ENCODE results near the gene CDCP2. TPM values are rescaled to one million over a fixed set of nuclear protein-coding genes. Genes with fewer than 3 reads are reported as not detected.

CDCP2 gene
- total and polyA plus RNA-seq, 9 donors: 0.13 to 0.16 TPM; not detected in 7

DNA sequence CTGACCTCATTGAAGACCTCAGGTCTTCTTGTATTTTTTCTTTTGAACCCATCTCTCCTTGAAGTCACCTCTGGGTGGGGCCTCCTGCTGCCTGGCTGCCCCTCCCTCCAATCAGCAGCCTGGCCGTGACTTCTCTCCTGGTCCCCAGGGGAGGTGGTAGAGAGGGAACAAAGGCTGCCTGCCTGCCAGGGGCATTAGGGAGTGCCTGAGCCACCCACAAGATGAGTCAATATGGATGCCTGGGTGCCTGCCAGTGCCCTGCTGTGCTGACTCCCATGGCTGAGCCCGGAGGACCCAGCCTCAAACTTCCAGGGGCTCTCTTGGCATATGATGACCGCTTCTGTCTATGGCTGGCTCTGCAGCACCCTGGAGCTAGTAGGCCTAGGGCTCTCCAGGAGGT, 5.3 kb upstream of the CDCP2 start:
- H3K4me1 ChIP-seq (ENCODE audit: control insufficient read depth, insufficient read depth, low read length): peaks cover 11% of the 10 kb centered on the region
- H3K27ac ChIP-seq (ENCODE audit: low read length): no peak overlapping the region
- H3K4me3 ChIP-seq (ENCODE audit: low read length): no peak overlapping the region
- no peak for DNase-seq
- 100% methylated on average over 2 of the region's 3 CpGs for WGBS (ENCODE audit: insufficient coverage)
- H3K27me3 ChIP-seq (ENCODE audit: control insufficient read depth, insufficient read depth, low read length): peaks cover 3% of the 10 kb centered on the region
- H3K9me3 ChIP-seq (replicated peaks; ENCODE audit: control insufficient read depth, low read depth, low read length): no peaks in the 10 kb centered on the region
- no peaks in the 10 kb centered on the region for H3K36me3 ChIP-seq (ENCODE audit: control insufficient read depth, insufficient read depth, low read length)

DNA sequence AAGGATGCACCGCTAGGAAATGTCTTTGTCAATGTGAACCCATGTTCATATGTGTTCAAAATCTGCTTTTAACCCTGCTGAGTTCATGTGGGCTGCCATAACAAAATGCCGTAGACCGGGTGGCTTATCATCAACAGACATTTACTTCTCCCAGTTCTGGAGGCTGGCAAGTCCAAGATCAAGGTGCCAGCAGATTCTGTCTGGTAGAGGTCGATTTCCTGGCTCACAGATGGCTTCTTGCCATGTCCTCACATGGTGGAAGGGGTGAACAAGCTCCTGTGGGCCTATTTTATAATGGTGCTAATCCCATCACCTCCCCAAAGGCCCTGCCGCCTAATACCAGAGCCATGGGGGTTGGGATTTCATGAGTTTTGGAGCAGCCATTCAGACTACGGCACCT, 4.6 kb upstream of the CDCP2 start:
- H3K36me3 ChIP-seq (ENCODE audit: control insufficient read depth, insufficient read depth, low read length): no peaks in the 10 kb centered on the region
- DNase-seq: no peak
- no peak overlapping the region for H3K4me3 ChIP-seq (ENCODE audit: low read length)
- H3K27ac ChIP-seq (ENCODE audit: low read length): no peak overlapping the region
- no peaks in the 10 kb centered on the region for H3K9me3 ChIP-seq (replicated peaks; ENCODE audit: control insufficient read depth, low read depth, low read length)
- H3K27me3 ChIP-seq (ENCODE audit: control insufficient read depth, insufficient read depth, low read length): peaks cover 3% of the 10 kb centered on the region
- H3K4me1 ChIP-seq (ENCODE audit: control insufficient read depth, insufficient read depth, low read length): peaks cover 11% of the 10 kb centered on the region
- WGBS (ENCODE audit: insufficient coverage): 100% methylated on average over 1 of the region's 6 CpGs

DNA sequence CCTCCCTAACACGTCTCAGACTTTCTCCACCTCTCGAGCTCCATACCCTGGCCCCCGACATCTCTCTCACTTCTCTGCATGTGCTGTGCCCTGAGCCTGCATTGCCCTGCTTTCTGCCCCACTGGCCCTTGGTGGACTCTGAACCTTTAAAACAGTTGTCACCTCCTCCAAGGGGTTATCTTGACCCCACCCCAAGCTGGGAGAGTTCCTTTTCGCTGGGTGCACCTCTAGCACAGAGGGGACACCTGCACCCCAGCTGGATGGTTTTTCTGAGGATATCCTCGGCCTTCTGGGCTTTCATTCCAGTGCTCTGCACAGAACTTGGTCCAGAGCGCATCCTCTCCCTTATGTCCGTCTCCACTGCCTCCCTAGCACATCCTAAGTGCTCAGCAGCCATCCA, 4.2 kb upstream of the CDCP2 start:
- DNase-seq: no peak
- no peaks in the 10 kb centered on the region for H3K9me3 ChIP-seq (replicated peaks; ENCODE audit: control insufficient read depth, low read depth, low read length)
- peaks cover 11% of the 10 kb centered on the region for H3K4me1 ChIP-seq (ENCODE audit: control insufficient read depth, insufficient read depth, low read length)
- H3K36me3 ChIP-seq (ENCODE audit: control insufficient read depth, insufficient read depth, low read length): no peaks in the 10 kb centered on the region
- H3K27ac ChIP-seq (ENCODE audit: low read length): no peak overlapping the region
- peaks cover 3% of the 10 kb centered on the region for H3K27me3 ChIP-seq (ENCODE audit: control insufficient read depth, insufficient read depth, low read length)
- H3K4me3 ChIP-seq (ENCODE audit: low read length): no peak overlapping the region
- 87% methylated on average over 7 of the region's 7 CpGs for WGBS (ENCODE audit: insufficient coverage)

- 89% methylated on average over 1 of the region's 3 CpGs for WGBS (ENCODE audit: insufficient coverage)
- H3K4me3 ChIP-seq (ENCODE audit: low read length): no peak overlapping the region
- DNase-seq: no peak
- H3K9me3 ChIP-seq (replicated peaks; ENCODE audit: control insufficient read depth, low read depth, low read length): no peaks in the 10 kb centered on the region
- H3K4me1 ChIP-seq (ENCODE audit: control insufficient read depth, insufficient read depth, low read length): peaks cover 11% of the 10 kb centered on the region
- H3K27me3 ChIP-seq (ENCODE audit: control insufficient read depth, insufficient read depth, low read length): peaks cover 3% of the 10 kb centered on the region
- no peaks in the 10 kb centered on the region for H3K36me3 ChIP-seq (ENCODE audit: control insufficient read depth, insufficient read depth, low read length)
- H3K27ac ChIP-seq (ENCODE audit: low read length): no peak overlapping the region
Measured at GRCh38 chr1:54156201-54156600, 3.4 kb upstream of the CDCP2 start.

GRCh38 chr1:54153535-54154439, 987 bp upstream of the CDCP2 start:
- WGBS (ENCODE audit: insufficient coverage): 23% methylated on average over 13 of the region's 19 CpGs
- Histone ChIP-seq H3K4me3 (ENCODE audit: low read length) (no peak overlapping the region), H3K36me3 (ENCODE audit: control insufficient read depth, insufficient read depth, low read length) (no peaks in the 10 kb centered on the region), H3K27me3 (ENCODE audit: control insufficient read depth, insufficient read depth, low read length) (peaks cover 3% of the 10 kb centered on the region), H3K27ac (ENCODE audit: low read length) (peak overlapping the region; percentile 9), H3K9me3 (replicated peaks; ENCODE audit: control insufficient read depth, low read depth, low read length) (no peaks in the 10 kb centered on the region), H3K4me1 (ENCODE audit: control insufficient read depth, insufficient read depth, low read length) (peaks cover 8% of the 10 kb centered on the region)
- DNase-seq: peak; percentile 80

- DNase-seq: no peak
- WGBS (ENCODE audit: insufficient coverage): 78% methylated on average over 4 of the region's 5 CpGs
- no peak overlapping the region for H3K27ac ChIP-seq (ENCODE audit: low read length)
- H3K36me3 ChIP-seq (ENCODE audit: control insufficient read depth, insufficient read depth, low read length): no peaks in the 10 kb centered on the region
- H3K27me3 ChIP-seq (ENCODE audit: control insufficient read depth, insufficient read depth, low read length): peaks cover 3% of the 10 kb centered on the region
- no peaks in the 10 kb centered on the region for H3K9me3 ChIP-seq (replicated peaks; ENCODE audit: control insufficient read depth, low read depth, low read length)
- H3K4me3 ChIP-seq (ENCODE audit: low read length): no peak overlapping the region
- H3K4me1 ChIP-seq (ENCODE audit: control insufficient read depth, insufficient read depth, low read length): peaks cover 8% of the 10 kb centered on the region
Measured at GRCh38 chr1:54151013-54151412, 1.8 kb downstream of the CDCP2 start.

DNA sequence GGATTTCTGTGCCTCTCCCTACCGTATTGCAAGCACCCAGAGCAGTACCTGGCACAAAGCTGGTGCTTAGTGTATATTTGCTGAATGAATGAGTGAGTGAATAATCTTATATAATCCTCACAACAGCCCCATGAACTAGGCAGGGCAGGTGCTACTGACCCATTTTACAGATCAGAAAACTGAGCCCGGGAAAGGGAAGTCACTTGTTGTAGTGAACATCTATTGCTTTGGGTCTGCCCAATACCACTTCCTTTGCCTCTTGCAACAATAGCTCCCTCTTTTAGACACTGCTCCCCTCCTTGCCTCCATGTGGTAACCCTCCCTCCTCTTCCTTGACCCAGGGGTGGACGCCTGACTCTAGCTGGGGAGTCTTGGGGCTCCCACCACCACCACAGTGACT, 3.1 kb downstream of the CDCP2 start:
- no CpG with 5 or more reads among the region's 3 CpGs for WGBS (ENCODE audit: insufficient coverage)
- DNase-seq: no peak
- Histone ChIP-seq H3K27ac (ENCODE audit: low read length) (no peak overlapping the region), H3K27me3 (ENCODE audit: control insufficient read depth, insufficient read depth, low read length) (peaks cover 3% of the 10 kb centered on the region), H3K4me3 (ENCODE audit: low read length) (no peak overlapping the region), H3K36me3 (ENCODE audit: control insufficient read depth, insufficient read depth, low read length) (no peaks in the 10 kb centered on the region), H3K4me1 (ENCODE audit: control insufficient read depth, insufficient read depth, low read length) (peaks cover 8% of the 10 kb centered on the region), H3K9me3 (replicated peaks; ENCODE audit: control insufficient read depth, low read depth, low read length) (no peaks in the 10 kb centered on the region)

DNA sequence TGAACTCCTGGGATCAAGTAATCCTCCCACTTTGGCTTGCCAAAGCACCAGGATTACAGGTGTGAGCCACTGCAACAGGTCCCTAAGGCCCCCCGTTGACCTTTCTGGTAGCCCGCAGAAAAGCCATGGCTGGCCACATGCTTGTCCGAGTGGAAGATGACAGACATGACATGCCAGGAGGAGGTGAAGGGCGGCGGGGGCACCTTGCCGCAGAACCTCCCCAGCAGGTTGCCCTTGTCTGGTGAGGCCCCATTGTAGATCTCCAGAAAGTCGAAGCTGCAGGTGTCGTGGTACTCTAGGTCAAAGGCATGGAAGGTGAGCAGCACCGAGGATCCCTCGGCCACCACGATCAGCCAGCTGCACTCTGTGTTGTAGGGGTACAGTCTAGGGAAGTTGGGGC, 8.4 kb downstream of the CDCP2 start:
- no peaks in the 10 kb centered on the region for H3K27me3 ChIP-seq (ENCODE audit: control insufficient read depth, insufficient read depth, low read length)
- H3K9me3 ChIP-seq (replicated peaks; ENCODE audit: control insufficient read depth, low read depth, low read length): no peaks in the 10 kb centered on the region
- no peak for DNase-seq
- no peaks in the 10 kb centered on the region for H3K4me1 ChIP-seq (ENCODE audit: control insufficient read depth, insufficient read depth, low read length)
- no peak overlapping the region for H3K4me3 ChIP-seq (ENCODE audit: low read length)
- H3K27ac ChIP-seq (ENCODE audit: low read length): no peak overlapping the region
- H3K36me3 ChIP-seq (ENCODE audit: control insufficient read depth, insufficient read depth, low read length): no peaks in the 10 kb centered on the region
- WGBS (ENCODE audit: insufficient coverage): 95% methylated on average over 9 of the region's 11 CpGs

- WGBS (ENCODE audit: insufficient coverage): 62% methylated on average over 5 of the region's 9 CpGs
- H3K4me3 ChIP-seq (ENCODE audit: low read length): no peak overlapping the region
- peaks cover 3% of the 10 kb centered on the region for H3K9me3 ChIP-seq (replicated peaks; ENCODE audit: control insufficient read depth, low read depth, low read length)
- H3K4me1 ChIP-seq (ENCODE audit: control insufficient read depth, insufficient read depth, low read length): peaks cover 9% of the 10 kb centered on the region
- H3K27ac ChIP-seq (ENCODE audit: low read length): no peak overlapping the region
- no peaks in the 10 kb centered on the region for H3K27me3 ChIP-seq (ENCODE audit: control insufficient read depth, insufficient read depth, low read length)
- no peak for DNase-seq
- no peaks in the 10 kb centered on the region for H3K36me3 ChIP-seq (ENCODE audit: control insufficient read depth, insufficient read depth, low read length)
Measured at GRCh38 chr1:54142146-54142900, 10.5 kb downstream of the CDCP2 start.

GRCh38 chr1:54139711-54140110, 13.1 kb downstream of the CDCP2 start:
- Histone ChIP-seq H3K4me3 (ENCODE audit: low read length) (no peak overlapping the region), H3K4me1 (ENCODE audit: control insufficient read depth, insufficient read depth, low read length) (peaks cover 17% of the 10 kb centered on the region), H3K27me3 (ENCODE audit: control insufficient read depth, insufficient read depth, low read length) (no peaks in the 10 kb centered on the region), H3K36me3 (ENCODE audit: control insufficient read depth, insufficient read depth, low read length) (no peaks in the 10 kb centered on the region), H3K9me3 (replicated peaks; ENCODE audit: control insufficient read depth, low read depth, low read length) (peaks cover 3% of the 10 kb centered on the region), H3K27ac (ENCODE audit: low read length) (no peak overlapping the region)
- WGBS (ENCODE audit: insufficient coverage): 97% methylated on average over 11 of the region's 12 CpGs
- DNase-seq: no peak
